Hematopoietic multipotent progenitor cell treated with erythropoietin and hydrocortisone succinate and interleukin-3 and kit ligand, for 8 days (in vitro differentiated cells): ENCODE results near the gene CACNG4.
"Not testable (repeated sequence)": the region's sequence is repeated elsewhere in the genome, so short reads cannot be mapped to it uniquely, and the experiment has no call there.

Experiments
- DNase-seq: peaks from one replicate; pipeline ENCODE4 v3.0.0-alpha.2; 2015

The CACNG4 gene

DNA sequence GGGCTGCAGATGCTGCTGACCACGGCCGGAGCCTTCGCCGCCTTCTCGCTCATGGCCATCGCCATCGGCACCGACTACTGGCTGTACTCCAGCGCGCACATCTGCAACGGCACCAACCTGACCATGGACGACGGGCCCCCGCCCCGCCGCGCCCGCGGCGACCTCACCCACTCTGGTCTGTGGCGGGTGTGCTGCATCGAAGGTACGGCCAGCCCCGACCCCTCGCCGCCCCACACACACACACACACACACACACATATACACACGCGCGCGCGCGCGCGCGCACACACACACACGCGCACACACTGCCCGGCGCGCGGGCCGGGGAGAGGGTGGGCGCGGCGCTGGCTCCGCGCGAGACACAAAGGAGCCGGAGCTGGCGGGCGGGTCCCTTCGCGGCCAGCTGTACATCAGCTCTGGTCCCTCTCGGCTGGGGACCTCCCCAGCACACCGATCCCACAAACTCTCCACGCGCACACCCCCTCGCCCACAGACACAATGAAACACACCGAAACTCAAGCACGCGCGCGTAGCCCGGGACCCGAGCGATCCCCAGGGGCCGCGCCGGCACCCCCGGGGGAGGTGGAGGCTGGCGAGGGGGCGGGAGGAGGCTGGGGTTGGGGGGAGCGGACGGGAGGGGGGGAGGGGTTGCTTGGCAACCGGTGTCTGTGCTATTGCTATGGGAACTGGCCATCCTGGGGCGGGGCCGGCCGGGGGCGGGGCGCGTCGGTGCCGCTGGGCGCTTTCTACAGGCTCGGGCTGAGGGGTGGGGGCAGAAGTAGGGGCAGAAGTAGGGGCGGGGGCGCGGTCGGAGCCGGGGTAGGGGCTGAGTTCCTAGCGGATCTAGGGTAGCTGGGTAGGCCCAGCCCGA, 658 bp downstream of the CACNG4 start:
- no peak for DNase-seq

DNA sequence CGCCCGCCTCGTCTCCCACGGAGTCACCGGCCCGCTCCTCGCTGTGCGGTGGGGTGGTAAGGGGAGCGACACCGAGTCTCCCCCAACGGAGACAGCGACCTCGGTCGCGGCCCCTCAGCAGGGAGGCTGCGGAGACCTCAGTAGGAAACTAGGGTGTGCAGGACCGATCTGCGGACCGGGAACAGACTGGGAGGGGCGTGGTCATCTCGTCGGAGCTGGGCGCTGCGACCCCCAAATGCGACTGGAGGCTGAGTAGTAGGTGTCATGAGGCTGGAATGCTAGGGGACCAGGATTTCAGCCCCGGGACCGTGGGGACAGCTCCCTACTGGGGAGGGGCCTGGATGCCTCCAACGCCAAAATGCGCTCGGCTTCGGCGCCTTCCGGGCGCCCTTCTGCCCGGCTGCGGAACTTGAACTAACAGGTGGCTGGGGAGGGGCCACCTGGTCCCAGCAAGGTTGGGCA, 1.3 kb downstream of the CACNG4 start:
- DNase-seq: no peak

DNA sequence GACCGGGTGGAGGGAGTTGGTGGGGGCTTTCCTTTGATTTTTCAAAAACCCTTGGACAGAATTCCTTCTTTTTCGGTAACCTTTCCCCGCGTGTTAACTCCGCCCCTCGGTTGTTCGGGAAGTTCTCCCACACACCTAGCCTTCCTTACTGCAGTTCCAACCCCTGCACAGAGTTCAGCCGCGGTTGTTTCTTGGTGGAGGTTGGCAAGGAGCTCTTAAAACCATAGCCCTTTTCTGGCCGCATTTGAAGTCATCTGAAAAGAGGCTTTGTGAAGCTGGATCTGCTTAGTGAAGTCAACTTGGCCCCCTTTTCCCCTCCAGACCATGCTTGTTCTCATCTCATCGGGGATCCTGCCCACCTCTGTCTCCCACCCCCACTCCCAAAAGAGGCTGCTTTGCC, 1.8 kb downstream of the CACNG4 start:
- no peak for DNase-seq

DNA sequence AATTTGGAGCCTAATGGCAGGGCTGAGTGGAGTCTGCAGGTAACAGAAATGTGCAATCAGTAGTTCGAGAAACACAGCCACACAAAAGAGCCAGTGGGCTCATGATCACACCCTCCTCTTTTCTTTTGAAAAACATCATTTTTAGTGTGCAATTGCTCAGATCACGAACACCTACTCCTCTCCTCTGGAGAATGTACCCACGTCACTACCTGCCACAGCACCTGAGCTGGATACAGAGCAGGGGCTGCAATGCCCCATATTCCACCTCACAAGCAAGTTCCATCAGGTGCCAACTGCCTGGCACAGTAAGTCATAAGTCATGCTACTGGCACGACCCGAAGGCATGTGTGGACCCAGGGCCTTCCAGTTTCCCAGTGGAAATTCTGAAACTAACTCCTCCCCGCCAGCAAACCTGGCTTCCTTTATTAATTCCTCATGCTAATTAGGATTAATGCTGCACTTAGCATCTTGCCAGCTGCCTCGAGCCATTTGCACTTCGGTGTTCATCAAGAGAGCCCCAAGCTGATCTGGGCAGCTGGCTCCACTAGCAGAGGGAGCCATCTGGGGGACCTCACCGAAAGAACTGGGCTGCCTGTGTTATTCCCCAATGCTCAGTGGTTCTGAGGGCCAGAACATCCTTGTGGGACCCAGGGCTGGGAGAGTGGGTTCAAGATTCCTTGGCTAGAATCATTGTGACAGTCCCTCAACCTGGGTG, 2.4 kb downstream of the CACNG4 start:
- no peak for DNase-seq

DNA sequence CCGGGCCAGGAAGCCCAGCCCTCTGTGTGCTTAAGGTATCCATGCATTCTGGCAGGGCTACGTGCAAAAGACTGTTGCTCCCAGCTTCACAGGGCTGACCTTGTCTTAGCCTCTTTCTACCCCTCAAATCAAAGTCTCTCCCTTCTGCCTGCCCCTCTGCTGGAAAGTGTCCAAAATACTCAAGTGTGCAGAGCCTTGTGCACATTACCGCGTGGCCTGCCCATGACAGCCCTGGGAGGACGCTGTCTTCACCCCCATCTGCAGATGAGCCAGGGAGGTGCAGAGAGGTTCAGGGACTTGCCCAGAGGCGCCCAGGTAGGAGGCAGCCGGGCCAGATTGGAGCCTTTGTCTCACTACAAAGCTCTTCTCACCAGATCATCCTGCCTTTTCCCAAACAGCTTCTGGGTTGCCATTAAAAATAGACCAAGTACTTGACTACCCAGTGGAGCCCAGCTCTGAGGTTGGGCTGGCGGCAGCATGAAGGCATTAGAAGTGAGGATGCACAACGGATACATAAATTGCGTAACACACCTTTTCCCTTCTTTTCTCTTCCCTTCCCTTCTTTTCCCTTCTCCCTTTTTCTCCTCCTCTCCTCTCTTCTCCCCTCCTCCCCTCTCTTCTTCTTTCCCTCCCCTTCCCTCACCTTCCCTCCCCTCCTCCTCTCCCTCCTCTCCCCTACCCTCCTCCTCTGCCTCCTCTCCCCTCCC, 3.5 kb downstream of the CACNG4 start:
- DNase-seq: no peak

DNA sequence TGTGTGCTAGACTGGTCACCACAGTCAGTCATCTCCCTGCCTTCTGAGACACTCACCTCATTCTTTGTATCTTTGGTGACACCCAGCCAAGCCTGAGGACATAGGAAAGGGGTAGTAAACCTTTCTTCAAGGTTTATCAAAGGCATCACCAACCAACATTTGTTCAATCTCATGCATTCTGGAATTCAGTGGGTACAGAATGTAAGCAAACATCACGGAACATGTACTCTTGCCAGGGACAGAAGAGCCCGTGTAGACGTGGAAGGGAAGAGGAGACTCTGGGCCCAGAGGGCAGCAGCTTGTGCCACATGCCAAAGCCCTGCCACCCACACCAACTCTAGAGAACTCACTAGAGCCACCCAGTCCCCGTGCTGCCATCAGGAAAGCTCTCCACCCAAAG, 4.4 kb downstream of the CACNG4 start:
- no peak for DNase-seq

DNA sequence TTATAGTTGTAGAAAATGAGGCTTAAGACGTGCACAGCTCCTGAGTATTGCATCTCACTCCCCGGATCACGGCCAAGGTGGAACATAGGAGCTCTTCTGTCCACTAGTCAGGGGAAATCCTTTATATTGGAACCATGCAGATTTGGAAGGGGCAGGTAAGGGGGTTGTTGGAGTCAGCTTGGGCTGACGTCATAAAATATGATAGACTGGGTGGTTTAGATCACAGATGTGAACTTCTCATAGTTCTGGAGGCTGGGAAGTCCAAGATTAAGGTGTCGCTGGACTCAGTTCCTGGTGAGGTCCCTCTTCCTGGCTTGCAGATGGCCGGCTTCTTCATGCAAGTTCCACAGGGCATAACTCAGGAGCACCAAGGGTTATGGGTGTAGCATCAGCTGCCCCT, 5.6 kb downstream of the CACNG4 start:
- no peak for DNase-seq

DNA sequence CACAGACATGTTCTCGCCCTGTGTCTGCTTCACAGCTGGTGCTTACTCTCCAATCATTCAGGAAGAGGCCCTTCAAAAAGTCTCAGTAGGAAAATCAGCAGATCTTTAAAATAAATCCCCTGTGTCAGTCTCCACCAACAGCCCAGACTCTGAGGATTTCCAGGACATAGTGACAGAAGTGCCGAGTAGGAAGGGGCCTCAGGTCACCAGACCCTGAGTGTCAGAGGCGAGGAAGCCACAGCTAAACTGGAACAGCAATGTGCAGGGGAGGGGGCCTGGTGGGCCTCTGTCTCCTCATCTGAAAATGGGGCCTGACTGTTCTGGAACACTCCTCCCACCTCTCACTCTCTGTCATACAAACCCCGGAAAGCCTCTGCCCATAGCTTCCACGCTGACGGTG, 6.3 kb downstream of the CACNG4 start:
- no peak for DNase-seq

DNA sequence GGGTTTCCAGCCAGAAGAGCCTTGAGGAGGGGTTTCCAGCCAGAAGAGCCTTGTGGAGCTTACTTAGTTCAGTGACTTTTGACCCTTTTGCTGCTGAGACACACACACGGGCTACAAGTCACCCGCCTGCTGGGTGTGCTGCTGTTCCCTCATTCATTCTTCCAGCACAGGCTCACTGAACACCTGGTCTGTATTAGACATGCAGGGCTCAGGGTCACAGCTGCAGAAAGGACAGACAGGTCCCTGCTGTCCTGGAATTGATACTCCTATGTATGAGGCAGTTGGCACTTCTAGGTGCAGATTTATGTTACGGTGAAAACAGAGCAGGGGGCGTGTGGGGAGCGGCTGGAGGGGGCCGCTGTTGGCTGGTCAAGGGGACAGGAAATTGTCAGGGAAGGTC, 6.8 kb downstream of the CACNG4 start:
- DNase-seq: no peak

DNA sequence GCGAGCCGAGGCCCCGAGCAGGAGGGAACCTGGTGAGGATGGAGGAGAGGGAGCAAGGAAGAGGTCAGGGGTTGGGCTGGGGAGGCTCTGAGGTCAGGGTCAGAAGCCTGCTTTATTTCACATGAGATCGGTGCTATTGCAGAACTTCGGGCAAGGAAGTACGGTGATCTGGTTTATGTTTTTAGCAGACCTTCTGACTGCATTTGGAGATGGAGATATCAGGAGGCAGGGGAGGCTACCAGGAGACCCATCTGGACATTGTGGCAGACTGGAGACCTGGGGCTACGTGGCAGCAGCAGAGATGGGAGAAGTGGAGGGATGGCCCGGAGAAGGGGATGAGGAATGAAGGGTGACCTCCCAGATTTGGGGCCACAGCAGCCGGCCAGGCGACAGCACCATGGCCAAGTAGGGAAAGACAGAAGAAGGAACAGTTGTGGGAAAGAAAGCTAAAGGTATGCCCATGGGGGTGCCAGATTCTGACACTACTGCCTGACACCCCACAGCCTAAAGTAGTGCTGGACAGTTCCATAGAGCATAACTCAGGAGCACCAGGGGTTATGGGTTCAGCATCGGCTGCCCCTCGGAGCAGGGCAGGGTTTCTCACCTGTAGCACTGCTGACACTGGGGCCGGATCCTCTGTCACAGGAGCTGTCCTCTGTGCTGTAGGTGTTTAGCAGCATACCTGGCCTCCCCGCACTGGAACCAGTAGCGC, 7.4 kb downstream of the CACNG4 start:
- DNase-seq: no peak

DNA sequence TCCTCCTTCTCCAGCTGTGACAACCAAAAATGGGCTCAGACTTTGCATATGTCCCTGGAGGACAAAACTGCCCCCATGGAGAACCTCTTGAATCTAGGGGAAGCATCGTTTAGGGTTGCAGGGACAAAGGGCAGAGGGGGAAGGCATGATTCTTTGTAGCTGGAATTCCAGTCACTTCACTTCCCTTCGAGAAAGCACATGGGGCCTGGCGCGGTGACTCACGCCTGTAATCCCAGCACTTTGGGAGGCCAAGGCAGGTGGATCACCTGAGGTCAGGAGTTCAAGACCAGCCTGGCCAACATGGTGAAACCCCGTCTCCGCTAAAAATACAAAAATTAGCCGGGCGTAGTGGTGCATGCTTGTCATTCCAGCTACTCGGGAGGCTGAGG, 7.9 kb downstream of the CACNG4 start:
- not testable (repeated sequence) for DNase-seq

DNA sequence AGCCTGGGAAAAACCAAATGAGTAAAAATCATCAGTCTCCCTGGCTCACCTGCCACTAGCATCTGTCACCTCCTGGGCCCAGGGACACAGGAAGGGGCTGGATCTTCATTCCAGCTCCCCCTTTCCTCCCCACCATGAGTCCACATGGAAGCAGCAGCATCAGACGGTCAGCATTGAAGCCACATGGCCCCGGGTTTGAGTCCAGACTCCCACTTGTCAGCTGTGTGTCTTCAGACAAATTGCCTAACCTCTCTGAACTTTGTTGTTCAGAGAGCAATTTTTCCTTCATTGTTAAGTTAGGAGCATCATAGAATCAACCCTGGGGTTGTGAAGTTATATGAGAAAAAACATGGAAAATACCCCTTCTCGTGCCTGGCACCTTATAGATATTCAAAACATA, 10.7 kb downstream of the CACNG4 start:
- no peak for DNase-seq

DNA sequence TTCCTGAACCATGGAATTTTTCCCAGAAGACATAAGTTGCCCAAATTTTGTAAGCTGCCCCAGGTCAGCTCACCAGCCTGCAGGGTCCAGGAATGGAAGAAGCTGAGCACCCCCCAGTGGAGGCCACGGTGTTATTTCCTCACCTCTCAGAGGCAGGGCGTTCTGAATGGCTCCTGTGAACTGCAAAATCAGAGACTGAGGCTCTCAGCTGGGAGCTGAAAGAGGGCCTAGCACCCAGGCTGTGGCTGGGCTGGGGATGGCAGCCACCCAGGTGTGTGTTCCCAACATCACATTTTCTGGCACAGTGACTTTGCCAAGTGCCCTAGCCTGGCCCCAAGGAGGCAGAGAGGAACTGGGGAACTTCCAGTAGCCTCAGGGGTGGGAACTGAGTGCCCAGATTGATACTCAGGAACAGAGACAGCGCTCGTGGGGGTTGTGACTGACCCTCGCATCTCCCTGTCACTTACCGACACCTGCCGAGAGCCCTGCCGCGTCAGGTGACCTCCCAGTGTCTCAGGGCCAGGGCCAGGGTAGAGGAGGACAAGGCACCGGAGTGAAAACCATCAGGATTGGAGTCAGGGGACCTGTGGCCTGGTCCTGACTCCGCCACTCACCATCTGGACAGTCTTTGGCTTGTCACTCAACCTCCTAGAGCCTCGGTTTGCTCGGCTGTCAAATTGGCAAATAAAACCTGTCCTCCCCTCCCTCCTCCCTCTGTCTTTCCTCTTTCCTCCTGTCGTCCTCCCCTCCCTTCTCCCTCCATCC, 11.3 kb downstream of the CACNG4 start:
- DNase-seq: peak; percentile 12

DNA sequence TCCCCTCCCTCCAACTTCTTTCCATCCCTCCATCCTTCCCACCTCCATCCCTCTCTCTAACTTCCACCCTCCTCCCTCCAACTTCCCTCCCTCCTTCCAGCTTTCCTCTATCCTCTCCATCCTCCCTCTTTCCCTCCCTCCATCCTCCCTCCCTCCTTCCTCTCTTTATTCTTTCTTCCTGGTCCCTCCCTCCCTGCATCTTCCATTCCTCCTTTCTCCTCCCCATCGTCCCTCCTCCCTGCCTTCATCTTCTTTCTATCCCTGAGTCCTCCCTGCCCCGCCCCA, 11.8 kb downstream of the CACNG4 start:
- no peak for DNase-seq

DNA sequence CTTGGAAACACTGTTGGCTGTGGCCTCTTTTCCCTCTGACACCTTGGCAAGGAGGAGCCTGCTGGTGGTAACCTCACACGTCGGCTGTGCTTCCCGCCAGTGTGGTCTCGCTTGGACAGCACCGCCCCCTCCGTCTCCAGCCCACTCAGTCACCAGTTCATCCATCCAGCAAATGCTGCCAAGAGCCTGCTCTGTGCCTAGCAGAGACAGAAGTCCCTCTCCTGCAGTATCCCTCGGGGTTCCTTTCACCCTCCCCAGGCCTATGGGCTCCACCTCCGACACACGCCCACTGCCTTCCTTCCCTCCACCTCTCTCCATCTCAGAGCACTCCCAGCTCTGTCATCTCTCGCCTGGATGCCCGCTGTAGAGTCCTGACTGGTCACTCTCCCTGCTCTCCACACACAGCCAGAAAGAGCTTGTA, 12.3 kb downstream of the CACNG4 start:
- DNase-seq: no peak

DNA sequence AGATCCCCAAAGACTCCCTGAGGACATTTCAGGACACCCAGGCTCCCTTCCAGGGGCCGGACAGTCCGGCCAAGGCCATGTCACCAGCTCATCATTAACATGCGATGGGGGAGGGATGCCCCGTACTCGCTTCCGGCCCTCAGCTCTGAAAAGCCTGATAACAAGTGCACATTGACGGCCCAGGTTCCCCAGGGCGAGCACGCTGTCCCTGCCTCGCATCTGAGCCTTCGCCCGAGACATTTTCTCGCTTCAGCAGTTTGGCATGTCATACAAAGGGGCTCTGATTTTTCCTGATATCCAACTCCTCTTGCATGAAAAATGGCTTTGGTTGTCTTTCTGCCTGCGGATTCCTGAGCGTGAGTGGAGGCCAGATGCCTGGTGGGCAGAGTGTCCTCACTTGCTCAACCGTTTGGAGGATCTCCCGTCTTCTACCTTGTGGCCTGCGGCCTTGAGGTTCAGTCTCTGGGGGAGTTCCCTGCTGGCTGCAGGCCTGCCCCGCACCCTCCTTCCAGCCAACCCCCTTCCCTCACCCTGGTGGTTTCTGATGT, 14.1 kb downstream of the CACNG4 start:
- DNase-seq: no peak

DNA sequence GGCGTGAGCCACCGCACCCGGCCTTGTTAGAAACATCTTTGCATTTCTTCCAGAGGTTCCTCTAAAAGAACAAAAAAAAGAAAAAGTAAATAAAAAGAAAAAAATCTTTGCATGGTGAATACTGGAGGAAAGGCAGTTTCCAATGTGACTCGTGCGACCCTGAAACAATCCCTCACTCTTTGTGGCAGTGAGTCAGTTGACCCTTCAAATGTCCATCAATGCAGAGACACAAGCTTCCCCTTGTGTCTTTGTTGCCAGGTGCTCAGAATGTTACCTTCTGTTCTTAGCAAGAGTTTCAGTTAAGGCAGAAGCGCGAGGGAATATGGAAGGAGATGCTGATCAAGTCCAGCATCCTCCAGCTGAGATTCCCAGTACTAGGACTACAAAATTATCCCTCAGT, 16.4 kb downstream of the CACNG4 start:
- DNase-seq: no peak

DNA sequence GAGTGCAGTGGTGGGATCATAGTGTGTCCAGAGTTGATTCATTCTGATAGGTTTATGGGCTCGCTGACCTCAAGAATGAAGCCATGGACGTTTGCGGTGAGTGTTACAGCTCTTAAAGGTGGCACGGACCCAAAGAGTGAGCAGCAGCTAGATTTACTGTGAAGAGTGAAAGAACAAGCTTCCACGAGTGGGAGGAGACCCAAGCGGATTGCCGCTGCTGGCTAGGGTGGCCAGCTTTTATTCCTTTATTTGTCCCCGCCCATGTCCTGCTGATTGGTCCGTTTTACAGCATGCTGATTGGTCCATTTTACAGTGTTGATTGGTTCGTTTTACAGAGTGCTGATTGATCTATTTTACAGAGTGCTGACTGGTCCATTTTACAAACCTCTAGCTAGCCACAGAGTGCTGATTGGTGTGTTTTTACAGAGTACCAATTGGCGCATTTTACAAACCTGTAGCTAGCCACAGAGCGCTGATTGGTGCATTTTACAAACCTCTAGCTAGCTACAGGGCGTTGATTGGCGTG, 17.5 kb downstream of the CACNG4 start:
- no peak for DNase-seq

DNA sequence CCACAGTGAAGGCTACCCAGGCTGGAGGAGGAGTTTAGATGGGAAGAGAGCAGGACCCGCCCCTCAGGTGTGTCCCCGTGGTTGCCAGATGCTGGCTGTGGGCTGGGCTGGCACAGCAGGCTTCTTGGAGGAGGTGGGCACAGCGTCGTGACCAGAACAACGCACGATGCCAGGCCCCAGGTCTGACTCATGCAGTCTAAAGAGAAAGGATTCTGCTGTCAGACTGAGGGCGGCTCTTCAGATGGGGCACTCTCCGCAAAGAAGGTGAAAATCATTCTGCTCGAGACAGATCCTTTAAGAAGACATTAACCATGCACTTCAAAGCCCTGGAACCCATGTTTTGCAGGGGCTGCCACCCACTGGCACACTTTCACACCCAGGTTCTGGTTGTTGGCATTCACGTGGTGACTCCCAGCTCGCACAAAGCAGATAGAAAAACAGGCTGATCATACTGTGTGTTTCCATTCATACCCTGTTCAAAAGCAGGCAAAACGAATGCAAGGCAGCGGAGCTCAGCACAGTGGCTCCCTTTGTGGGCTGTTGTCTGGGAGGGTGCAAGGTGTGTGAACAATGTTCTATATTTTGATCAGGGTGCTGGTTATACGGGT, 19.0 kb downstream of the CACNG4 start:
- no peak for DNase-seq

DNA sequence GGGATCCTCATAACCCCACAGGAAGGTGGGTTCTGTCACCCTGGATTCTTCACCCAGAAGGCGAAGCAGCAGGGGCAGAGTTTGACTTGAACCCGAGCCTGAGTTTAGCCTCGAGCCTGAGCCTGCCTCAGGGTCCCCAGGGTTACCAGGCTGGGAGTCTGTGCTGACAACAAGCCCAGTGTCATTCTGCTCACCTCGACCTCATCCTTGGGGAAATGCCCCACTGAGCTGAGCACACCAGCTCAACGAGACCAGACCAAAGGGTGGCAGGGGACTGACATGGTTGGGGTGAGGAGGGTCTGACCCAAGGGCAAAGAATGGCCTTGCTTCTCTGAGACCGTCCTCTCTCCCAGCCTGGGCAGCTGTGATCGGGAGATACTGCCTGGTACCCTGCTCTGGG, 20.2 kb downstream of the CACNG4 start:
- no peak for DNase-seq
